Lower leg skin (tissue), 3 donors: ENCODE data around the gene FNIP2.

ENCODE experiments used
- CTCF ChIP-seq, 3 donors: fragments of 450-650 bp; IDR thresholded peaks; one replicate each; pipeline ENCODE4 v1.5.1; 2016; ENCODE audit warnings: antibody characterized with exemption in 3 of 3, mild to moderate bottlenecking in 3 of 3, moderate library complexity in 2 of 3
- POLR2A ChIP-seq, 2 donors: fragments of 450-650 bp; IDR thresholded peaks; one replicate each; pipeline ENCODE4 v1.6.1; 2016 to 2017; ENCODE audit warnings: antibody characterized with exemption in 2 of 2, mild to moderate bottlenecking in 1 of 2, moderate library complexity in 1 of 2

DNA sequence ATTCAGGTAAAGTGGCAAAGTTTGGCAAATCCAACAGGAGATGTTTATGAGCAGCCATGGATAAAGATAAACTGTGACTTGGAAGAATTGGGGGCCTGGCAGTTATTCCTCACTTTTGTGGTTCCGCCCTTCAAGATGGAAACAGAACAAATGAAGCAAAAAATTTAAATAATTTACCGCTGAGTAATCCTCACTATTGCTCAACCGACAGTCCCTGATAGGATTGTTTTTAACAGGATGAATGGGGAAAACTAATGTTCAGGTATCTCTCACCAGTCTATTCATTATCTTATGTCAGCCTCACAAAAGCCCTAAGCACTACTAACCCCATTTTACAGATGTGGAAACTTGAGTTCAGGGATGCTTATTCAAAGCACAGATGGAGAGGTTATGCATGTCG is 90.8 kb downstream of the FNIP2 start:
- TF ChIP-seq CTCF (IDR thresholded peaks at IDR 0.05) (no peak), POLR2A (IDR thresholded peaks at IDR 0.05) (no peak)
